HepG2 (cell line): ENCODE results near the gene BFSP1. TPM values are rescaled to one million over a fixed set of nuclear protein-coding genes. Genes with fewer than 3 reads are reported as not detected.

Source experiments
- ELF3 ChIP-seq: IDR thresholded peaks from 2 replicates; pipeline ENCODE4 v1.6.1; 2016; ENCODE audit warnings: missing genetic modification reagents, missing compliant biosample characterization
- GABPB1 ChIP-seq: IDR thresholded peaks from 2 replicates; pipeline ENCODE4 v1.6.1; 2016; ENCODE audit warnings: mild to moderate bottlenecking, missing genetic modification reagents, moderate library complexity, missing compliant biosample characterization
- HOXD1 ChIP-seq: sonication (generic); formaldehyde crosslinking; IDR thresholded peaks from 2 replicates; pipeline ENCODE4 v1.5.0; 2020; ENCODE audit warnings: missing genetic modification reagents
- KAT8 ChIP-seq: IDR thresholded peaks from 2 replicates; pipeline ENCODE4 v1.6.1; 2016; ENCODE audit warnings: missing genetic modification reagents, missing compliant biosample characterization
- MED13 ChIP-seq: sonication (generic); formaldehyde crosslinking; IDR thresholded peaks from 2 replicates; pipeline ENCODE4 v1.5.0; 2020; ENCODE audit warnings: missing genetic modification reagents
- RFX3 ChIP-seq: IDR thresholded peaks from 2 replicates; pipeline ENCODE4 v1.6.1; 2016; ENCODE audit warnings: missing biosample characterization, missing genetic modification reagents
- RNF2 ChIP-seq: fragments of 450-650 bp; conservative IDR thresholded peaks from 2 replicates; pipeline ENCODE4 v1.6.1; 2016; ENCODE audit warnings: low read depth
- ZC3H4 ChIP-seq: sonication (generic); formaldehyde crosslinking; IDR thresholded peaks from 2 replicates; pipeline ENCODE4 v1.4.0; 2020; ENCODE audit warnings: missing genetic modification reagents, borderline replicate concordance
- ZEB1 ChIP-seq: IDR thresholded peaks from 2 replicates; pipeline ENCODE4 v1.6.1; 2012; ENCODE audit warnings: mild to moderate bottlenecking, low read depth, inconsistent platforms; ENCODE audit not compliant: insufficient replicate concordance
- ZIK1 ChIP-seq: sonication (generic); formaldehyde crosslinking; IDR thresholded peaks from 2 replicates; pipeline ENCODE4 v1.5.0; 2020; ENCODE audit warnings: mild to moderate bottlenecking, low read depth, missing genetic modification reagents, borderline replicate concordance
- ZNF235 ChIP-seq: sonication (generic); formaldehyde crosslinking; IDR thresholded peaks from 2 replicates; pipeline ENCODE4 v1.8.1; 2023; ENCODE audit warnings: mild to moderate bottlenecking, missing genetic modification reagents, borderline replicate concordance
- ZNF567 ChIP-seq: sonication (generic); formaldehyde crosslinking; IDR thresholded peaks from 2 replicates; pipeline ENCODE4 v1.8.1; 2023; ENCODE audit warnings: mild to moderate bottlenecking, missing genetic modification reagents, borderline replicate concordance
- ZNF766 ChIP-seq: sonication (generic); formaldehyde crosslinking; IDR thresholded peaks from 2 replicates; pipeline ENCODE4 v1.5.0; 2020; ENCODE audit warnings: missing genetic modification reagents, borderline replicate concordance
- ZSCAN30 ChIP-seq: sonication (generic); formaldehyde crosslinking; IDR thresholded peaks from 2 replicates; pipeline ENCODE4 v1.5.0; 2020; ENCODE audit warnings: mild to moderate bottlenecking, missing genetic modification reagents
- polyA plus RNA-seq, 8 experiments: library from polyadenylated mRNA; depleted of rRNA in 3 of 8; stranded (reverse) in 7 of 8; unstranded in 1 of 8; fragments of >200 nt; fragmentation: Illumina TruSeq in 4 of 8; extraction: Trizol in 4 of 8; gene quantifications; 2 replicates each; pipeline versions ENCODE4 v1.2.1 to v1.2.3, GENCODE V29; 2011 to 2016; ENCODE audit warnings: low read depth in 4 of 8, missing spikeins in 1 of 8, mixed read lengths in 1 of 8; ENCODE audit not compliant: insufficient read depth in 1 of 8
- total RNA-seq, 5 experiments: library from RNA; depleted of rRNA; stranded (reverse); fragments of >200 nt; fragmentation: Illumina TruSeq; extraction: Trizol; gene quantifications; 2 replicates each; pipeline ENCODE4 v1.2.3, GENCODE V29; 2016; ENCODE audit warnings: low read depth in 1 of 5
- TF ChIP-seq, protein P1 (sequence below): sonication (generic); formaldehyde crosslinking; IDR thresholded peaks from 2 replicates; pipeline ENCODE4 v1.4.0; 2020; ENCODE audit warnings: low read depth, missing genetic modification reagents
- TF ChIP-seq, protein P2 (sequence below): sonication (generic); formaldehyde crosslinking; IDR thresholded peaks from 2 replicates; pipeline ENCODE4 v1.8.1; 2023; ENCODE audit warnings: mild to moderate bottlenecking, missing genetic modification reagents
- TF ChIP-seq, protein P3 (sequence below): sonication (generic); formaldehyde crosslinking; IDR thresholded peaks from 2 replicates; pipeline ENCODE4 v1.8.0; 2022; ENCODE audit warnings: mild to moderate bottlenecking, missing genetic modification reagents, moderate library complexity
- TF ChIP-seq, protein P4 (sequence below): sonication (generic); formaldehyde crosslinking; IDR thresholded peaks from 2 replicates; pipeline ENCODE4 v1.4.0; 2020; ENCODE audit warnings: missing genetic modification reagents, low read depth, mild to moderate bottlenecking, borderline replicate concordance
- TF ChIP-seq, protein P5 (sequence below): IDR thresholded peaks from 2 replicates; pipeline ENCODE4 v1.6.1; 2018; ENCODE audit warnings: missing genetic modification reagents, mild to moderate bottlenecking, missing compliant biosample characterization

Gene BFSP1
- total and polyA plus RNA-seq, 2 of the 13 experiments (the other 11 are each of a cell fraction or from before 2014, with no cell fraction given), result 0.22 to 0.26 TPM

DNA sequence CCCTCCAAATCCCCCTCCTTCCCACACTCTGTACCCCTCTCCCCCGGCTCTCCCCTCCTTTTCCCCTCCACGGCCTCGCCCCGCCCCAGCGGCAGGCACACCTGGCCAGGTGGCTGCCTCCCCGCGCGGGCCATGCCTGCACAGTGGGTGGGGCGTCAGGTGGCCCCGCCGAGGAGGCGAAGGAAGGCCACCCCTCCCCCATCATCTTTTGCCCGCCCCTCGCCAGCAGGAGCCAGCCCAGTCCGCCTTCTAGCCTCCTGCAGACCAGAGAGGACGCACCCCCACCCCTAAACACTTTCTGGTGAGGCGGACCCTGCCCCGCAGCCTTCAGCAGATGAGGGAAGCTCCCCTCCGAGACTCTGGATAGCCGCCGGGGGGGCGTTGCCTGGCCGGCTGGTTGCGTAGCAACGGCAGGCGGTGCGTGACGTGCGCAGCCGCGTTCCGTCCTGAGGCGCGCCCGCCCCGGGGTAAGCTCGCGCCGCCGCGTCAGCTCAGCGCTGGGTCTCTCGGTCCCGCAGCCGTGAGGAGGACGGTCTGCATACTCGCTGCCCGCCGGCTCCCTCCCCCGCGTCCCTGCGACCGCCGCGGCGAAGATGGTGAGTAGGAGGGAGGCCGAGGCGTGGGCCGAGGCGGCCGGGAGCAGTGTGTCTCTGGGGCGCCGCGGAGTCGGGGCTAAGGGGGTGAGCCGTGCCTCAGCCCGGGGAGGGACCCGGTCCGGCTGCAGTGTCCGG is 38.6 kb upstream of the BFSP1 start, which contains the start of gene DSTN (continued):
- TF ChIP-seq, protein P1, sequence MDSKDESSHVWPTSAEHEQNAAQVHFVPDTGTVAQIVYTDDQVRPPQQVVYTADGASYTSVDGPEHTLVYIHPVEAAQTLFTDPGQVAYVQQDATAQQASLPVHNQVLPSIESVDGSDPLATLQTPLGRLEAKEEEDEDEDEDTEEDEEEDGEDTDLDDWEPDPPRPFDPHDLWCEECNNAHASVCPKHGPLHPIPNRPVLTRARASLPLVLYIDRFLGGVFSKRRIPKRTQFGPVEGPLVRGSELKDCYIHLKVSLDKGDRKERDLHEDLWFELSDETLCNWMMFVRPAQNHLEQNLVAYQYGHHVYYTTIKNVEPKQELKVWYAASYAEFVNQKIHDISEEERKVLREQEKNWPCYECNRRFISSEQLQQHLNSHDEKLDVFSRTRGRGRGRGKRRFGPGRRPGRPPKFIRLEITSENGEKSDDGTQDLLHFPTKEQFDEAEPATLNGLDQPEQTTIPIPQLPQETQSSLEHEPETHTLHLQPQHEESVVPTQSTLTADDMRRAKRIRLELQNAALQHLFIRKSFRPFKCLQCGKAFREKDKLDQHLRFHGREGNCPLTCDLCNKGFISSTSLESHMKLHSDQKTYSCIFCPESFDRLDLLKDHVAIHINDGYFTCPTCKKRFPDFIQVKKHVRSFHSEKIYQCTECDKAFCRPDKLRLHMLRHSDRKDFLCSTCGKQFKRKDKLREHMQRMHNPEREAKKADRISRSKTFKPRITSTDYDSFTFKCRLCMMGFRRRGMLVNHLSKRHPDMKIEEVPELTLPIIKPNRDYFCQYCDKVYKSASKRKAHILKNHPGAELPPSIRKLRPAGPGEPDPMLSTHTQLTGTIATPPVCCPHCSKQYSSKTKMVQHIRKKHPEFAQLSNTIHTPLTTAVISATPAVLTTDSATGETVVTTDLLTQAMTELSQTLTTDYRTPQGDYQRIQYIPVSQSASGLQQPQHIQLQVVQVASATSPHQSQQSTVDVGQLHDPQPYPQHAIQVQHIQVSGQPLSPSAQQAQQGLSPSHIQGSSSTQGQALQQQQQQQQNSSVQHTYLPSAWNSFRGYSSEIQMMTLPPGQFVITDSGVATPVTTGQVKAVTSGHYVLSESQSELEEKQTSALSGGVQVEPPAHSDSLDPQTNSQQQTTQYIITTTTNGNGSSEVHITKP (CRISPR knock-in tag), result peak; percentile 79
- peak; percentile 76; the same call in 1 of the 2 replicates for TF ChIP-seq ZC3H4
- TF ChIP-seq GABPB1 (CRISPR knock-in tag), result peak; percentile 82
- TF ChIP-seq, protein P2, sequence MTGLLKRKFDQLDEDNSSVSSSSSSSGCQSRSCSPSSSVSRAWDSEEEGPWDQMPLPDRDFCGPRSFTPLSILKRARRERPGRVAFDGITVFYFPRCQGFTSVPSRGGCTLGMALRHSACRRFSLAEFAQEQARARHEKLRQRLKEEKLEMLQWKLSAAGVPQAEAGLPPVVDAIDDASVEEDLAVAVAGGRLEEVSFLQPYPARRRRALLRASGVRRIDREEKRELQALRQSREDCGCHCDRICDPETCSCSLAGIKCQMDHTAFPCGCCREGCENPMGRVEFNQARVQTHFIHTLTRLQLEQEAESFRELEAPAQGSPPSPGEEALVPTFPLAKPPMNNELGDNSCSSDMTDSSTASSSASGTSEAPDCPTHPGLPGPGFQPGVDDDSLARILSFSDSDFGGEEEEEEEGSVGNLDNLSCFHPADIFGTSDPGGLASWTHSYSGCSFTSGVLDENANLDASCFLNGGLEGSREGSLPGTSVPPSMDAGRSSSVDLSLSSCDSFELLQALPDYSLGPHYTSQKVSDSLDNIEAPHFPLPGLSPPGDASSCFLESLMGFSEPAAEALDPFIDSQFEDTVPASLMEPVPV, result peak; percentile 93
- TF ChIP-seq KAT8 (CRISPR knock-in tag), result peak; percentile 56; the same call in 1 of the 2 replicates
- TF ChIP-seq ZNF567 (CRISPR knock-in tag), result peak; percentile 71; the same call in 1 of the 2 replicates
- TF ChIP-seq, protein P3, sequence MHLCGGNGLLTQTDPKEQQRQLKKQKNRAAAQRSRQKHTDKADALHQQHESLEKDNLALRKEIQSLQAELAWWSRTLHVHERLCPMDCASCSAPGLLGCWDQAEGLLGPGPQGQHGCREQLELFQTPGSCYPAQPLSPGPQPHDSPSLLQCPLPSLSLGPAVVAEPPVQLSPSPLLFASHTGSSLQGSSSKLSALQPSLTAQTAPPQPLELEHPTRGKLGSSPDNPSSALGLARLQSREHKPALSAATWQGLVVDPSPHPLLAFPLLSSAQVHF (CRISPR knock-in tag), result peak; percentile 54; the same call in 1 of the 2 replicates
- TF ChIP-seq RNF2, result 0 out of 2 replicates have a peak, but pooled peaks have one; percentile 22
- no peak; the same call in 1 of the 2 replicates for TF ChIP-seq ZNF766 (CRISPR knock-in tag)
- TF ChIP-seq, protein P4, sequence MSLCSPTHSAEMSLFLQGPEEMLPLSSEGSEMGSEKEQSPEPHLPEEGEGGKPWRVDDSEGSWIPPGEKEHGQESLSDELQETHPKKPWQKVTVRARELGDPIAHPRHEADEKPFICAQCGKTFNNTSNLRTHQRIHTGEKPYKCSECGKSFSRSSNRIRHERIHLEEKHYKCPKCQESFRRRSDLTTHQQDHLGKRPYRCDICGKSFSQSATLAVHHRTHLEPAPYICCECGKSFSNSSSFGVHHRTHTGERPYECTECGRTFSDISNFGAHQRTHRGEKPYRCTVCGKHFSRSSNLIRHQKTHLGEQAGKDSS (CRISPR knock-in tag), result 0 out of 2 replicates have a peak, but pooled peaks have one; percentile 23
- TF ChIP-seq ZEB1, result peak; percentile 96
- no peak for TF ChIP-seq ZSCAN30 (CRISPR knock-in tag)
- 0 out of 2 replicates have a peak, but pooled peaks have one; percentile 37 for TF ChIP-seq HOXD1
- TF ChIP-seq ZNF235 (CRISPR knock-in tag), result peak; percentile 99
- TF ChIP-seq MED13, result no peak
- TF ChIP-seq ZIK1 (CRISPR knock-in tag), result peak; percentile 62; the same call in 1 of the 2 replicates
- peak; percentile 55; the same call in 1 of the 2 replicates for TF ChIP-seq ELF3 (CRISPR knock-in tag)
- TF ChIP-seq RFX3, result peak; percentile 87
- TF ChIP-seq, protein P5, sequence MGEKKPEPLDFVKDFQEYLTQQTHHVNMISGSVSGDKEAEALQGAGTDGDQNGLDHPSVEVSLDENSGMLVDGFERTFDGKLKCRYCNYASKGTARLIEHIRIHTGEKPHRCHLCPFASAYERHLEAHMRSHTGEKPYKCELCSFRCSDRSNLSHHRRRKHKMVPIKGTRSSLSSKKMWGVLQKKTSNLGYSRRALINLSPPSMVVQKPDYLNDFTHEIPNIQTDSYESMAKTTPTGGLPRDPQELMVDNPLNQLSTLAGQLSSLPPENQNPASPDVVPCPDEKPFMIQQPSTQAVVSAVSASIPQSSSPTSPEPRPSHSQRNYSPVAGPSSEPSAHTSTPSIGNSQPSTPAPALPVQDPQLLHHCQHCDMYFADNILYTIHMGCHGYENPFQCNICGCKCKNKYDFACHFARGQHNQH (CRISPR knock-in tag), result peak; percentile 72
